ENCODE data around the gene C1S. TPM values are rescaled to one million over a fixed set of nuclear protein-coding genes. Genes with fewer than 3 reads are reported as not detected.

The C1S gene
- total RNA-seq, 1 donor from 2014 or later = 47.3 TPM

DNA sequence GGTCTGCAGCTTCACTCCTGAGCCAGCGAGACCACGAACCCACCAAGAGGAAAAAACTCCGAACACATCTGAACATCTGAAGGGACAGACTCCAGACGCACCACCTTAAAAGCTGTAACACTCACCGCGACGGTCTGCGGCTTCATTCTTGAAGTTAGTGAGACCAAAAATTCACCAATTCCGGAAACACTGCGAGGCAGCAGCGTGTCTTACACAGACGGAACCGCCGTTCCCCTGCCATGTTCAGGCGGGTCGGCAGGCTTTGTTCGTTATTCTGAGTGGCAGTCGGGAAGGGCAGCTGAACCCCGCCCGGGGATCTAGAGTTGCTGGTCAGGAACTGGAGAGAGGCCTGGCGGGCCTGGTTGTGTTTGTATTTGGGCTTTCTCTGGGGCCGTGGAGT is 21.9 kb upstream of the C1S start:
- TF ChIP-seq, protein P1, sequence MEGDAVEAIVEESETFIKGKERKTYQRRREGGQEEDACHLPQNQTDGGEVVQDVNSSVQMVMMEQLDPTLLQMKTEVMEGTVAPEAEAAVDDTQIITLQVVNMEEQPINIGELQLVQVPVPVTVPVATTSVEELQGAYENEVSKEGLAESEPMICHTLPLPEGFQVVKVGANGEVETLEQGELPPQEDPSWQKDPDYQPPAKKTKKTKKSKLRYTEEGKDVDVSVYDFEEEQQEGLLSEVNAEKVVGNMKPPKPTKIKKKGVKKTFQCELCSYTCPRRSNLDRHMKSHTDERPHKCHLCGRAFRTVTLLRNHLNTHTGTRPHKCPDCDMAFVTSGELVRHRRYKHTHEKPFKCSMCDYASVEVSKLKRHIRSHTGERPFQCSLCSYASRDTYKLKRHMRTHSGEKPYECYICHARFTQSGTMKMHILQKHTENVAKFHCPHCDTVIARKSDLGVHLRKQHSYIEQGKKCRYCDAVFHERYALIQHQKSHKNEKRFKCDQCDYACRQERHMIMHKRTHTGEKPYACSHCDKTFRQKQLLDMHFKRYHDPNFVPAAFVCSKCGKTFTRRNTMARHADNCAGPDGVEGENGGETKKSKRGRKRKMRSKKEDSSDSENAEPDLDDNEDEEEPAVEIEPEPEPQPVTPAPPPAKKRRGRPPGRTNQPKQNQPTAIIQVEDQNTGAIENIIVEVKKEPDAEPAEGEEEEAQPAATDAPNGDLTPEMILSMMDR (IDR thresholded peaks at IDR 0.05; ENCODE audit: unreplicated experiment) = no peak
- no peaks in the 10 kb centered on the region for H3K27me3 Mint-ChIP-seq (ENCODE audit: low read depth)
- H3K27ac Mint-ChIP-seq = no peak overlapping the region
- H3K4me1 Mint-ChIP-seq = peaks cover 8% of the 10 kb centered on the region
- DNase-seq (ENCODE audit: low spot score in 2 of 2, unreplicated experiment in 2 of 2) = no peak
- no peak overlapping the region for H3K4me3 Mint-ChIP-seq
- no peaks in the 10 kb centered on the region for H3K36me3 Mint-ChIP-seq
- peaks cover 6% of the 10 kb centered on the region for H3K9me3 Mint-ChIP-seq

DNA sequence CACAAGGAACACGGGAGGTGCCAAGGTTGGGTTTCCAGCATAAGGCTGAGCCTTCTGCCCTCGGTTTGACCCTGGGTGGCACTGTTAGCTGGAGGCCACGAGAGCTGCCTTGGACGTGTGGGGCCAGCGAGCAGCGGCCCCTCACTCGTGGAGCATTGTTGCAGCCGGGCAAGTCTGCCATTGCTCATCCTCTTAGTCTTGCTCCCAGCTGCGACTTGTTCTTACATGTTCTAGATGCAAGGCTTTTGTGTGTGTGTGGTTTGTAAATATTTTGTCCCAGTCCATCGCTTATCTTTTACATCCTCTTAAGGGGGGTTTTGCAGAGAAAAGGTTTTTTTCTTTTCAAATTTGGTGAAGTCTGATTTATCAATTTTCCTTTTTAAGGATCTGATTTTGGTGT is 21.1 kb upstream of the C1S start:
- no peaks in the 10 kb centered on the region for H3K36me3 Mint-ChIP-seq
- peaks cover 12% of the 10 kb centered on the region for H3K4me1 Mint-ChIP-seq
- TF ChIP-seq, protein P1 (IDR thresholded peaks at IDR 0.05; ENCODE audit: unreplicated experiment) = no peak
- peak overlapping the region; percentile 25 for H3K27ac Mint-ChIP-seq
- H3K9me3 Mint-ChIP-seq = peaks cover 6% of the 10 kb centered on the region
- no peak overlapping the region for H3K4me3 Mint-ChIP-seq
- DNase-seq (ENCODE audit: low spot score in 2 of 2, unreplicated experiment in 2 of 2) = no peak
- no peaks in the 10 kb centered on the region for H3K27me3 Mint-ChIP-seq (ENCODE audit: low read depth)

DNA sequence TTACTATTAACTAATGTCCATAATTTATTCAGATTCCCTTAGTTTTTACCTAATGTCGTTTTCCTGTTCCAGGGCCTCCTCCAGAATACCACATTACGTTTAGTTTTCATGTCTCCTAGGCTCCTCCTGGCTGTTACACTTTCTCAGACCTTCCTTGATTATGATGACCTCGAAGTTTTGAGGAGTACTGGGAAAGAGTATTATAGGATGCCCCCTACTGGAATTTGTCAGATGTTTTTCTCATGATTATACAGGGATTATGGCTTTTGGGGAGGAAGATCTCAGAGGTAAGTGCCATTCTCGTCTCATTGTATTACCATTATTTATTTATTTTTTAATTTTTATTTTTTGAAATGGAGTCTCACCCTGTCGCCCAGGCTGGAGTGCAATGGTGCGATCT is 17.7 kb upstream of the C1S start:
- H3K27me3 Mint-ChIP-seq (ENCODE audit: low read depth) = no peaks in the 10 kb centered on the region
- no peak for DNase-seq (ENCODE audit: low spot score in 2 of 2, unreplicated experiment in 2 of 2)
- H3K36me3 Mint-ChIP-seq = no peaks in the 10 kb centered on the region
- no peak overlapping the region for H3K4me3 Mint-ChIP-seq
- peaks cover 12% of the 10 kb centered on the region for H3K4me1 Mint-ChIP-seq
- H3K27ac Mint-ChIP-seq = no peak overlapping the region
- TF ChIP-seq, protein P1 (IDR thresholded peaks at IDR 0.05; ENCODE audit: unreplicated experiment) = peak; percentile 32
- peaks cover 6% of the 10 kb centered on the region for H3K9me3 Mint-ChIP-seq

DNA sequence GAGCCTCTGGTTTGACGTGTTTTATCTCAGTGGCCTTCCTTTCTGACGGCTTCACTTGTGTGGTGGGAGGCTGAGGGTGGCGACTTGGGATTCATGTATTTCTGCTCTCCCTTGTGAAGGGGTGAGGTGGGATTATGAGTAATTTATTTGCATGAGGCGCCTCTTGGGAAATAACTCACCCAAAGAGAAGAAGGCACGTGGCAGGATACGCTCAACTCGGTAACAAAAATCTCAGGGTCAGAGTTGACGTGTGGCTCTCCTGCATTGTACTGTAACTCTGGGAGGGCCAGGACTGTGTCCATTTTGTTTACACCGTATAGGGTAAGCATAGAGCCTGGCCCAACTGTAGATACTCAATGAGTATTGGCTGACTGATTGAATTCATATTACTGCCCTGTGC is 14.6 kb upstream of the C1S start:
- H3K9me3 Mint-ChIP-seq = peaks cover 8% of the 10 kb centered on the region
- no peak overlapping the region for H3K27ac Mint-ChIP-seq
- H3K36me3 Mint-ChIP-seq = no peaks in the 10 kb centered on the region
- H3K4me1 Mint-ChIP-seq = peaks cover 6% of the 10 kb centered on the region
- TF ChIP-seq, protein P1 (IDR thresholded peaks at IDR 0.05; ENCODE audit: unreplicated experiment) = no peak
- H3K4me3 Mint-ChIP-seq = no peak overlapping the region
- peaks cover 5% of the 10 kb centered on the region for H3K27me3 Mint-ChIP-seq (ENCODE audit: low read depth)
- no peak for DNase-seq (ENCODE audit: low spot score in 2 of 2, unreplicated experiment in 2 of 2)

DNA sequence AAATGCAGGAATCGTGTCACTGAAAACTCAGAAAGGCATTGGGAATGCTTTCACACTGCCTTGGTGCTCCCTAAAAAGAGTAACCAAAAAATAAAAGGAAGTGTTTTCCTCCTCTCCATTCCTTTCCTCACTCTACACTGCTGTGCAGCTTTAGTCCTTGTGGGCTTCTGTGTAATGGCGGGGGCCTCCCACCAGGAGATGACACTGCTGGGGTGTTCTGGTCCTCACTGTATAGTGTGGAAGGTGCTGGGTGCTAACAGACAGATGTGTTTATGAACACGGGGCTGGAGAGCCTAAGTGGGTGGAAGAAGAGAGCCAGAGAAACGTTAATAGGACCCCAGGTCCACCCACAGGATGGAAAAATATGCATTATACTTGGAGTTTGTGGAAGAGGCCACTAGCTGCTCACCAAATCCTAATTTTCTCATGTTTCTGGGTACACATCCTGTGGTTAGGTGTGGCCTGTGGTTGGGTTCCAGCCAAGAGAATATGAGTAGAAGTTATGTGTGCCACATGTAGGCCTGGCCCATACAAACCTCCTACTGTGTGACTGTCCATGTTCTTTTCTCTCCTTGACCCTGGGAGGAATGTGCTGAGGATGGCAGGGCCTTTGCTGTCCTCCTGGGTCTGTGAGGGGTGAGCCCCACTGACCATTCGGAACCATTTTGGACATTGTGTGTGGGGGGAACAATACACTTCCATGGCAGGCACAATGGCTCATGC is 14.0 kb upstream of the C1S start:
- H3K36me3 Mint-ChIP-seq = no peaks in the 10 kb centered on the region
- H3K4me3 Mint-ChIP-seq = no peak overlapping the region
- TF ChIP-seq, protein P1 (IDR thresholded peaks at IDR 0.05; ENCODE audit: unreplicated experiment) = no peak
- H3K27ac Mint-ChIP-seq = no peak overlapping the region
- peaks cover 14% of the 10 kb centered on the region for H3K9me3 Mint-ChIP-seq
- no peak for DNase-seq (ENCODE audit: low spot score in 2 of 2, unreplicated experiment in 2 of 2)
- H3K27me3 Mint-ChIP-seq (ENCODE audit: low read depth) = peaks cover 10% of the 10 kb centered on the region
- H3K4me1 Mint-ChIP-seq = peaks cover 6% of the 10 kb centered on the region
